WERI-Rb-1 (cell line): ENCODE measurements around the gene SOWAHC.
"Not testable (repeated sequence)": the region's sequence is repeated elsewhere in the genome, so short reads cannot be mapped to it uniquely, and the experiment has no call there.

Source experiments
- DNase-seq: peaks from one replicate; pipeline ENCODE4 v3.0.0-alpha.2; 2020
- H3K27ac ChIP-seq: fragments of 250-450 bp; sonication (Bioruptor Pico); 2 replicates; pipeline ENCODE4 v1.5.1; 2020; ENCODE audit warnings: mild to moderate bottlenecking, moderate library complexity
- H3K27me3 ChIP-seq: fragments of 250-450 bp; sonication (Bioruptor Pico); 2 replicates; pipeline ENCODE4 v1.5.1; 2021; ENCODE audit warnings: mild to moderate bottlenecking, low read depth, moderate library complexity; ENCODE audit not compliant: insufficient read depth, severe bottlenecking
- H3K36me3 ChIP-seq: fragments of 250-450 bp; sonication (Bioruptor Pico); 2 replicates; pipeline ENCODE4 v1.5.1; 2020; ENCODE audit warnings: mild to moderate bottlenecking, moderate library complexity
- H3K4me3 ChIP-seq: 2 replicates; pipeline ENCODE4 v1.5.1; 2011; ENCODE audit warnings: low read depth, mild to moderate bottlenecking, control low read depth, low read length
- H3K9me3 ChIP-seq: fragments of 250-450 bp; sonication (Bioruptor Pico); 2 replicates; pipeline ENCODE4 v1.5.1; 2021; ENCODE audit warnings: mild to moderate bottlenecking, moderate library complexity; ENCODE audit not compliant: severe bottlenecking
- TF ChIP-seq, protein P1 (sequence below): IDR thresholded peaks from 2 replicates; pipeline ENCODE4 v1.5.1; 2011; ENCODE audit warnings: low read depth, mild to moderate bottlenecking, control low read depth, inconsistent platforms, low read length

SOWAHC gene

GRCh38 chr2:109637749-109638570 is 23.8 kb downstream of the SOWAHC start:
- H3K27me3 ChIP-seq = no peaks in the 10 kb centered on the region
- TF ChIP-seq, protein P1, sequence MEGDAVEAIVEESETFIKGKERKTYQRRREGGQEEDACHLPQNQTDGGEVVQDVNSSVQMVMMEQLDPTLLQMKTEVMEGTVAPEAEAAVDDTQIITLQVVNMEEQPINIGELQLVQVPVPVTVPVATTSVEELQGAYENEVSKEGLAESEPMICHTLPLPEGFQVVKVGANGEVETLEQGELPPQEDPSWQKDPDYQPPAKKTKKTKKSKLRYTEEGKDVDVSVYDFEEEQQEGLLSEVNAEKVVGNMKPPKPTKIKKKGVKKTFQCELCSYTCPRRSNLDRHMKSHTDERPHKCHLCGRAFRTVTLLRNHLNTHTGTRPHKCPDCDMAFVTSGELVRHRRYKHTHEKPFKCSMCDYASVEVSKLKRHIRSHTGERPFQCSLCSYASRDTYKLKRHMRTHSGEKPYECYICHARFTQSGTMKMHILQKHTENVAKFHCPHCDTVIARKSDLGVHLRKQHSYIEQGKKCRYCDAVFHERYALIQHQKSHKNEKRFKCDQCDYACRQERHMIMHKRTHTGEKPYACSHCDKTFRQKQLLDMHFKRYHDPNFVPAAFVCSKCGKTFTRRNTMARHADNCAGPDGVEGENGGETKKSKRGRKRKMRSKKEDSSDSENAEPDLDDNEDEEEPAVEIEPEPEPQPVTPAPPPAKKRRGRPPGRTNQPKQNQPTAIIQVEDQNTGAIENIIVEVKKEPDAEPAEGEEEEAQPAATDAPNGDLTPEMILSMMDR = no peak
- H3K4me3 ChIP-seq = no peak overlapping the region
- no peaks in the 10 kb centered on the region for H3K36me3 ChIP-seq
- no peaks in the 10 kb centered on the region for H3K9me3 ChIP-seq
- DNase-seq = no peak
- no peak overlapping the region for H3K27ac ChIP-seq

DNA sequence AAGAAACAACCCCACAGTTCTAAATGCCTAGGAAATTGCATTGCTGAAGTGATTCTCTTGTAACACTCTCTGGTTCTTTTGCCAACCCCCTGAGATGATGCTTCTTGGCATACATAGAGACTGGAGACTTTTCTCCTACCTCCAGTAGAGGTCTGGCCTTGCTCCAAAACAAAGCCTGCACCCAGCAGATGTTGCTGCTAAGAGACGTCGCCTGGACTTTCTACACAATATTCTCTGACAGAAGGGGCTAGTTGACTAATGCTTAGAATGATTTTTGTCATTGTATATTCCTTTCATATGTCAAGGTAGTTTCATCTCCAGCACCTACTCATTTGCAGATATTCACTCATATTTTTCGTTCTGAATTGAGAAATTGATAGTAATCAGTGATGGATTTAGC is 24.6 kb downstream of the SOWAHC start:
- H3K27me3 ChIP-seq = no peaks in the 10 kb centered on the region
- TF ChIP-seq, protein P1 = no peak
- H3K27ac ChIP-seq = no peak overlapping the region
- no peaks in the 10 kb centered on the region for H3K36me3 ChIP-seq
- no peak overlapping the region for H3K4me3 ChIP-seq
- no peaks in the 10 kb centered on the region for H3K9me3 ChIP-seq
- no peak for DNase-seq

DNA sequence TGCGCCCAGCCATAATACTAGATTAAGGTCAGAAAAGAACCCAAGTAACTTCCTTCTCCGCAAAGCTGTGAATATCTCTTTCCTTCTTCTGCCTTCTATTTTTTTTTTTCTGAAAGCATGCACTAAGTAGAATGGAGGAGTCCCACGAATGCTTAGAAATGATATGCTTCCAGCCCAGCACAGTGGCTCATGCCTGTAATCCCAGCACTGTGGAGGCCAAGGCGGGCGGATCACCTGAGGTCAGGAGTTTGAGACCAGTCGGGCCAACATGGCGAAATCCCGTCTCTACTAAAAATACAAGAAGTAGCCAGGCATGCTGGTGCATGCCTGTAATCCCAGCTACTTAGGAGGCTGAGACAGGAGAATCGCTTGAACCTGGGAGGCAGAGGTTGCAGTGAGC is 25.8 kb downstream of the SOWAHC start:
- H3K36me3 ChIP-seq, H3K27me3 ChIP-seq, H3K27ac ChIP-seq, H3K4me3 ChIP-seq, H3K9me3 ChIP-seq, DNase-seq: not testable (repeated sequence)

DNA sequence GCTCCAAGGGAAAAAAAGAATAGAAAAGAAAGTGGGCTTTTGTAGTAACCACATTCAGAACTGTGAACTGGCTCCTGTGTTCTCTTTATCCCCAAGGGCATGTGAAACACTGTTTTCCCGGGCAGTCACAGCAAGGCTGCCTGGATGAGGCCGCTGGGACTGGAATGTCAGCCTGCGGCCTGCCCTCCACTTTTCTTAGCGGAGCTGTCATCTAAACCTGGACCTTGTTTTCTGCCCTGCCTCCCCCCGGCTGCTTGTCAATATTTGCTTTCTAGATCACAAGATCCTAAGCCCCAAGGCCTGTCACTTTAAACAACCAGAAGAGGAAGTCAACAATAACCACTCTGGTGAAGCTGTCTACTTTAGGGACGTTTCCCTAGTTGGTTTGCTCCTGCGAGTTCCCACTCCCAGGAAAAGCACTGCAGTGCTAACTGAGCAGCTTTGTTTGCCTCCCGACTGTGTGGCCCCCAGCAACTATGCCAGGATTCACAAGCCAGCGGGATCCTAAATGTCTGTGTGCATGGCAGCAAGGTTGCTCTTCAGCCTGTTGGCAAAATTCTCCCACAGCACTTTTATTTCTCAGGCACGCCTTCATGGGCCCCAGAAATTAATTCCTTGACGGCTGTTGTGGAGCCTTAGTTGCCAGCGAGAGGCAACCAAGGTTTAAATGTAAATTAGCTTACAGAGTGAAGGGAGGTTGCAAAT is 30.6 kb downstream of the SOWAHC start:
- Histone ChIP-seq H3K27ac (no peak overlapping the region), H3K9me3 (no peaks in the 10 kb centered on the region), H3K4me3 (no peak overlapping the region), H3K27me3 (no peaks in the 10 kb centered on the region), H3K36me3 (no peaks in the 10 kb centered on the region)
- TF ChIP-seq, protein P1 = no peak
- no peak for DNase-seq

- Histone ChIP-seq H3K4me3 (no peak overlapping the region), H3K9me3 (no peaks in the 10 kb centered on the region), H3K36me3 (no peaks in the 10 kb centered on the region), H3K27me3 (no peaks in the 10 kb centered on the region), H3K27ac (no peak overlapping the region)
- TF ChIP-seq, protein P1 = no peak
- no peak for DNase-seq
These were observed 31.4 kb downstream of the SOWAHC start for GRCh38 chr2:109645412-109646184.

- no peaks in the 10 kb centered on the region for H3K9me3 ChIP-seq
- H3K4me3 ChIP-seq = no peak overlapping the region
- H3K36me3 ChIP-seq = no peaks in the 10 kb centered on the region
- TF ChIP-seq, protein P1 = no peak
- H3K27me3 ChIP-seq = no peaks in the 10 kb centered on the region
- DNase-seq = no peak
- no peak overlapping the region for H3K27ac ChIP-seq
These were observed 32.8 kb downstream of the SOWAHC start for GRCh38 chr2:109646961-109647360.
